ENCODE results near the gene TLE2. TPM values are rescaled to one million over a fixed set of nuclear protein-coding genes. Genes with fewer than 3 reads are reported as not detected.

TLE2 gene
- total RNA-seq, 4 donors from 2014 or later = 81.3 to 114 (median 90.3) TPM

GRCh38 chr19:2976609-2977000, 52.5 kb downstream of the TLE2 start:
- DNase-seq = no peak
- H3K9me3 ChIP-seq = no peaks in the 10 kb centered on the region
- H3K27me3 ChIP-seq = no peaks in the 10 kb centered on the region
- TF ChIP-seq POLR2A (IDR thresholded peaks at IDR 0.05) = no peak
- TF ChIP-seq, protein P1, sequence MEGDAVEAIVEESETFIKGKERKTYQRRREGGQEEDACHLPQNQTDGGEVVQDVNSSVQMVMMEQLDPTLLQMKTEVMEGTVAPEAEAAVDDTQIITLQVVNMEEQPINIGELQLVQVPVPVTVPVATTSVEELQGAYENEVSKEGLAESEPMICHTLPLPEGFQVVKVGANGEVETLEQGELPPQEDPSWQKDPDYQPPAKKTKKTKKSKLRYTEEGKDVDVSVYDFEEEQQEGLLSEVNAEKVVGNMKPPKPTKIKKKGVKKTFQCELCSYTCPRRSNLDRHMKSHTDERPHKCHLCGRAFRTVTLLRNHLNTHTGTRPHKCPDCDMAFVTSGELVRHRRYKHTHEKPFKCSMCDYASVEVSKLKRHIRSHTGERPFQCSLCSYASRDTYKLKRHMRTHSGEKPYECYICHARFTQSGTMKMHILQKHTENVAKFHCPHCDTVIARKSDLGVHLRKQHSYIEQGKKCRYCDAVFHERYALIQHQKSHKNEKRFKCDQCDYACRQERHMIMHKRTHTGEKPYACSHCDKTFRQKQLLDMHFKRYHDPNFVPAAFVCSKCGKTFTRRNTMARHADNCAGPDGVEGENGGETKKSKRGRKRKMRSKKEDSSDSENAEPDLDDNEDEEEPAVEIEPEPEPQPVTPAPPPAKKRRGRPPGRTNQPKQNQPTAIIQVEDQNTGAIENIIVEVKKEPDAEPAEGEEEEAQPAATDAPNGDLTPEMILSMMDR (IDR thresholded peaks at IDR 0.05) = no peak
- peak overlapping the region in 1 of 3 donors; percentile 40 for H3K27ac ChIP-seq
- intact Hi-C loops (cut with DNase I) = no loop called here
- 16% methylated on average over 15 of the region's 15 CpGs for WGBS, 2 donors
- H3K36me3 ChIP-seq = no peaks in the 10 kb centered on the region
- peaks cover 35 to 54% of the 10 kb centered on the region in 2 donors for H3K4me1 ChIP-seq
- peak overlapping the region; percentile 9 to 33 (median 33) for H3K4me3 ChIP-seq (replicated peaks in 1 of 3)

GRCh38 chr19:2974342-2975041, 54.6 kb downstream of the TLE2 start:
- Histone ChIP-seq H3K9me3 (no peaks in the 10 kb centered on the region), H3K27ac (peak overlapping the region; percentile 14 to 91 (median 81)), H3K4me1 (peaks cover 38 to 75% of the 10 kb centered on the region in 2 donors), H3K36me3 (no peaks in the 10 kb centered on the region), H3K27me3 (no peaks in the 10 kb centered on the region), H3K4me3 (replicated peaks in 1 of 3) (no peak overlapping the region)
- TF ChIP-seq, protein P1 (IDR thresholded peaks at IDR 0.05) = no peak
- no peak for TF ChIP-seq POLR2A (IDR thresholded peaks at IDR 0.05)
- 57 to 58% methylated on average over 14 of the region's 14 CpGs for WGBS, 2 donors
- DNase-seq = peak; percentile 18 to 20
- intact Hi-C loops (cut with DNase I) = loop anchor here (5.0 kb wide), 1 partner anchor 73 kb away; no protein-coding TSS in a partner anchor

- peak overlapping the region; percentile 81 to 91 (median 87) for H3K27ac ChIP-seq
- no peaks in the 10 kb centered on the region for H3K36me3 ChIP-seq
- DNase-seq = peak in 1 of 2 donors; percentile 28
- WGBS, 2 donors = 65 to 75% methylated on average over 8 of the region's 8 CpGs
- H3K4me1 ChIP-seq = peaks cover 46 to 87% of the 10 kb centered on the region in 2 donors
- no peak overlapping the region for H3K4me3 ChIP-seq (replicated peaks in 1 of 3)
- no peaks in the 10 kb centered on the region for H3K9me3 ChIP-seq
- TF ChIP-seq POLR2A (IDR thresholded peaks at IDR 0.05) = no peak
- TF ChIP-seq, protein P1 (IDR thresholded peaks at IDR 0.05) = no peak
- no peaks in the 10 kb centered on the region for H3K27me3 ChIP-seq
- intact Hi-C loops (cut with DNase I) = loop anchor here (5.0 kb wide), 1 partner anchor 74 kb away; no protein-coding TSS in a partner anchor
These were observed 55.9 kb downstream of the TLE2 start for GRCh38 chr19:2973229-2973628.

GRCh38 chr19:2970201-2970835, 58.8 kb downstream of the TLE2 start:
- Histone ChIP-seq H3K9me3 (no peaks in the 10 kb centered on the region), H3K36me3 (no peaks in the 10 kb centered on the region), H3K27ac (peak overlapping the region; percentile 81 to 91 (median 87)), H3K27me3 (no peaks in the 10 kb centered on the region), H3K4me1 (peaks cover 27 to 64% of the 10 kb centered on the region in 2 donors), H3K4me3 (replicated peaks in 1 of 3) (no peak overlapping the region)
- TF ChIP-seq, protein P1 (IDR thresholded peaks at IDR 0.05) = no peak
- no peak for TF ChIP-seq POLR2A (IDR thresholded peaks at IDR 0.05)
- intact Hi-C loops (cut with DNase I) = loop anchor here (5.0 kb wide), 1 partner anchor 77 kb away; no protein-coding TSS in a partner anchor
- 51 to 64% methylated on average over 7 to 8 of the region's 9 CpGs for WGBS, 2 donors
- peak; percentile 52 to 60 for DNase-seq

DNA sequence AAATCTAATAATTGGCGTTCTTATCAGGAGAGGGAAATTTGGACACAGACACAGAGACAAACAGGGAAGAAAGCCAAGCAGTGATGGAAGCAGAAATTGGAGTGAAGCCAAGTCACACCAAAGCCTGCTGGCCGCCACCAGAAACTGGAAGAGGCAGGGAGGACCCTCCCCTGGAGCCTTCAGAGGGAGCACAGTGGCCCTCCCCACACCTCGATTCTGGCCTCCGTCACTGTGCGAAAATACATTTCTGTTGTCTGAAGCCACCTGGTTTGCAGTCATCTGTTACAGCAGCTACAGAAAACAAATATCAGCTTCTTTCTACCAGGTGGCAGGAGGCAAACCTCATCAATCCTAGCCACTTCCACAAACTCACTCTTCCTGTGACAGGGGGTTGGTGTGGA, 60.0 kb downstream of the TLE2 start:
- H3K36me3 ChIP-seq = no peaks in the 10 kb centered on the region
- H3K4me1 ChIP-seq = peaks cover 21 to 52% of the 10 kb centered on the region in 2 donors
- peak; percentile 59 to 68 for DNase-seq
- 12 to 16% methylated on average over 5 of the region's 5 CpGs for WGBS, 2 donors
- H3K27me3 ChIP-seq = no peaks in the 10 kb centered on the region
- H3K27ac ChIP-seq = peak overlapping the region; percentile 76 to 91 (median 90)
- no peak overlapping the region for H3K4me3 ChIP-seq (replicated peaks in 1 of 3)
- no peaks in the 10 kb centered on the region for H3K9me3 ChIP-seq
- intact Hi-C loops (cut with DNase I) = no loop called here
- no peak for TF ChIP-seq POLR2A (IDR thresholded peaks at IDR 0.05)
- TF ChIP-seq, protein P1 (IDR thresholded peaks at IDR 0.05) = no peak

Measured in thyroid gland (tissue), 4 donors.